T-helper 22 cell (primary cell): ENCODE results near the gene HTR6.

Source experiments
- DNase-seq: peaks from one replicate; pipeline ENCODE4 v3.0.0-alpha.2; 2020; ENCODE audit warnings: low read depth

HTR6 gene

DNA sequence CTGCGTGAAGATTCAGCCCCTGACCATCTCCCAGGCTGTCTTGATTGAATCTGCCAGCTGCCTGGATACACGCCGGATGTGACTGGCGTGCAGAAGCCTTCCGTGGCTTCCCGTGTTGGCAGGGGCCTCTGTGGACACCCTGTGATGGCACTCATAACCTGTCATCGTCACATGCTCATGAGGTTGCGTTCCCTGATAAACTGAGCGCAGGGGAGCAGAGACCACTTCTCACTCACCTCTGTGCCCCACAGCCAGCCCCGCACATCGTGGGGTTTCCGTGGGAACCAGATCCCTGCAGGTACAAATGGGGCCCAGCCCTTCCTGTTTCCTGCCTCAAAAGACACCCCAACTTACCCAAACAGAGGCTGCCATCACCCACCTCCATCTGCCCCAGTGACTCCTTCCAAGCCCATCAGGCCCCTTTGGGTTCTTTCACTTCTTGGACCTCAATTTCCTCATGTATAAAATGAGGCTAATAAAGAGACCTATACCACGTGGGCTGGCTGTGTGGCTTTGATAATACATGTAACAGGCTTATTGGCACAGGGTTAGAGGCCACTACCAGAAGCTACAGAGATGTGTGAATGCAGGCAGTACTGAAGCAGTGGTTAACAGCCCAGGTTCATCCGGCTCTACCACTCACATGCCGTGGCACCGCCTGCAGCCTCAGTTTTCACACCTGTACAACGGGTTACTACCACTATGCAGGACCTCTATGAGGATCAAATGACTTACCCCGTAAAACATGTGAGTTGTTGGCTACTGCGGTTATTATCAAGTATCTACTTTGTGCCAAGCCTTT is 23.6 kb downstream of the HTR6 start:
- DNase-seq: peak; percentile 51

DNA sequence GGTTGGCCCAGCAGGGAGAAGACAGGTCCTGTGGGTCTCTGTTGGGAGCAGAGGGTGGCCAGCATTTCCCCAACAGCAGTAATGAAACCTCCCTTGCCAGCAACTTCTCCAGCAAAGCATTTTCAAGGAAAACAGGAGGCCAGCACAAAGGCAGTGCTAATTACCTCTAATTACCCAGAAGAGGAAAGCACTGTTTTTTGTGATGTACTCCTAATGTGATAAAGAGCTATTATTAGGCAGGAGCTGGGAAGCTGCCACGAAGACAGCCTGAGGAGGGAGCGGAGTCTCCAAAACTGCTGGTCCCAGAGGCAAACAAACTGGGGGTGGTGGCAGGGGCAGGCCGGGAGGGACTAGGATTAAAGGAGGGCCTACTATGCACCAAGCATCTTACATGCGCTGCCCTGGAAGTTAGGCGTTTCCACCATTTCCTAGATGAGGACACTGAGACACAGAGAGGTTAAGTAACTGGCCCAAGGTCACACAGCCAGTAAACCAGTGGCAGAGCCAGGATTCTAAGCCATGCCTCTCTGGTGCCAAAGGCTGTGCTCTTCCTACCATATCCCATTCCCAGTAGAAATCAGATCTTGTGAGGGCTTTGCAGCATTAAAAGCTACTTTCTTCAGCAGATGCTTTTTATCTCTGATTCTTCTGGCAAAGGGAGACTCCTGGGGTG is 24.5 kb downstream of the HTR6 start:
- no peak for DNase-seq

DNA sequence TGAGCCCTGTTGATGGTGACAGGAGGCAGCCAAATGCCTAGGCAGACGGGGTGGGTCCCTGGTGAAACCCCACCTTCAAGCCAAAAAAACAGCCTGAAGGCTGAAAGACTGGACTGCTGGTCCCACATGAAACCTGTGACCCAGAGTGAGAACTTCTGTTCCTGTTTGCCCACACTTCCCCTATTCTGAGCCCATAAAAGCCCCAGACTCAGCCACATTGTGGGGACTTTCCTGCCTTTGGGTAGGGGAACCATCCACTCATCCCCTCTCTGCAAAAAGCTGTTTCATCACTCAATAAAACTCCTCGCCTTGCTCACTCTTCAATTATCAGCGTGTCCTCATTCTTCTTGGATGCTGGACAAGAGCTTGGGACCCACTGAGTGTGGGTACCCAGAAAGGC is 25.2 kb downstream of the HTR6 start:
- DNase-seq: no peak

DNA sequence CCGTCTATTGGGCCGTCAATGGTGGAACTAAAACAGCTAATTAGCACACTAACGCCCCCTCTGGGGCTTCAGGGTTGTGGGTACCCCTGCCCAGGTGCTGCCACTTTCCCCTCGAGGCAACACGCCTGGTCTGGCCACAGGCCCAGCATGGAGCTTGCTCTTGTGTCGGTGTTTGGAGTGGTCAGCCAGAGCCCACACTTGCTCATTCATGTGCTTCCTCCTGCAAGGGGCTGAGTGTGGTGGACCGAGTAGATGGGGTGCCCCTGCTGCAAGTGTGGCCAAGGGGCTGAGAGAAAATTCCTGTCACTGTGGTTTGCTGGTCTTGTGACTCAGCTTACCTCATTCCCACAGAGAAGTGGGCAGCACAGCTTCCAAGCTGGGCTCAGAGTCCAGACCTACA is 25.7 kb downstream of the HTR6 start:
- no peak for DNase-seq

DNA sequence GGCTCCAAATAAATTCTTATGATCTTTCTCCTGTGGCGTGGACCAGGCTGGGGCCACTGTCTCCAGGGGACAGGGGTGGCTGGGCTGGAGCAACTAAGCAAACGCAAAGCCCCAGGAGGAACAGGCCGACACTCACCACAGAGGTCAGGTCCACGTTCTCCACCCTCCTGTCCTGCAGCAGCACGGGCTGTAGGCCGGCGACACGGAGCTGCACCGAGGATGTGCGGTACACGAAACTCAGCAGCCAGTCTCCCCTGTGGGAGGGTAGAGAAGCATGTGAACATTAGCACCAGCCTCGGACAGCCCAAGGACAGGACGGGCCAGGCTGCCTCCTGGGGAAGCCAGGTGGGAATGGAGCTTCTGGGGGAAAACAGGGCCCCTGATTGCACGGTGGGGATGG is 29.6 kb downstream of the HTR6 start:
- no peak for DNase-seq

DNA sequence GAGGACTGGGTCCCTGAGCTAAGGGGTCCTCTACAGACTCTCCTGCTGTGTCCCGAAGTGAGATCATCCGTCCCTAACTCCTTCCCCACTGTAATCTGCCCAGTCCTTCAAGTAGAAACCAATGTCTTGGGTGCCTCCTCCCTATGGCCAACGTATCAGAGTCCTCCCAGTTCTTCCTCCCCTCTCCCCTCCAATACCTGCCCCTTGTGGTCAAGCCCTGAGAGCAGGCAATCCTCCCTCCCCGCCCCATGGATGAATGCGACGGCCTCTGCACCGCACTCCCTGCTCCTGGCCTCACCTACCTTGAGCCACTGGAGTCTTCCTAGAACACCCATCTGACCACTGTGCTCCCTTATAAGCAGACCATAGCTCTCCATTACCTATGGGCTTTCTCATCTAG is 31.1 kb downstream of the HTR6 start:
- no peak for DNase-seq

DNA sequence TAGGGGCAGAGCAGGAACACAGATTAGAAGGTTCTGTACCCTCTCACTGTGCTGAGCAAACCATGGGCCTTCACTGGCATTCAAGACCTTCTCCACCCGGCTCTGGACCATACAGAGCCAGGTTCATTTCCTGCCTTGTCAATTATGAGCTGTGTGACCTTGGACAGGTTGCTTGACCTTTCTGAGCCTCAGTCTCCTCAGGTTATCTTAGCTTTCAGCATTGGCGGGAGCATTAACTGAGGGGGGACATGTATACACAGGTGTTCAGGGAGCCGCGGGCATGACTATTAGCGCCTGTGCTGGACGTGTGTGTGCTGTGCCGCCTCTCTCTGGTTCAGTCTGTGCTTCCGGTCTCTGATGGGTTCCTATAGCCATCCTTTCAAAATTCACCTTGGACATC is 32.1 kb downstream of the HTR6 start:
- no peak for DNase-seq

DNA sequence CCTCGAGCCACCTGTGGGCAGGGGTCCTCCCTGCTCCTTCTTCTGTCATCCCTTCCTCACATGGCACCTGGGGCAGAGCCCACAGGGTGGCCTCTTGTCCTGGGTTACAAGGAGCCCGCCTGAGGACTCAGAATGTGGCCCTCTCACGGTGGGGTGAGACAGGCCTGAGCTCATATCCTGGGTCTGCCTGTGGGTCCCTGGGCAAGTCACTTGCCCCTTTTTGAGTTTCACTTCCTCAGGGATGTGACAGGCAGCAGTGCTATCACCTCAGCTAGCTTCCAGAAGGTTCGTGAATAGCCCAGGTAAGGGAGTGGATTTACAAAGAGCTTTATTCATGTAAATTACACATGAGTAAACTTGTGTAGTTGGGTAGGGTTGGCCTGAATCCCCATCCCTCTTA is 33.5 kb downstream of the HTR6 start:
- DNase-seq: no peak

DNA sequence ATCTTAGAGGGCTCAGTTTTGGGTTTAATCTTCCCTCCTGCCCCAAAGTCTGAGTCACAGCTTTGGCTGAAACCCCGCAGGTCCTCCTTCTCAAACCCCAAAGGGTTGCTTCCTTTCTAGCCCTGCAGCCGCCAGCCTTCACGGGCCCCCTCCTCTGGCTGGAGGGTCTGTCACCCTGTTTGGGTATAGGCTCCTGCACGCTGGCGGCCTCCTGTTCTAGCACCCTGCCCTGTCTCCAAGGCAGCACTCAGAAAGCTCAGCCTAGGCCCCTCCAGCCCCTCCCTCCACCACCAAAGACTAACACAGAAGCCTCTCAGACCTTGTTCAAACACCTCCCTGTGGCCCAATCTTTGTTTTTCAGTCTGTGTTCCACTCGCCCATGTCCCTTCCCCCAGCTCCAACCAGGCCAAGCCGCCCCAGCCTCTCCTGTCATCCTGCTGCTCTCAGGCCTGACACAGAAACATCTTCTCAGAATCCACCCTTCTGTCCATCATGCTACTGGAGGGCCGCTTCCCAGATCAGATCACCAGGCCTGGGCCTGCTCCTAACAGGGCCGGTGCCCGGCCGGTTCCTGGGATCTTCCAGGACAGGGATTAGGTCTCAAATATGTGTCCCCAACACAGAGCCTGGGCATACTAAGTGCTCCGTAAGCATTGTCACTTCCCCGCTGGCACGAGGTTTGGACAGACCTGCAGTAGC is 35.6 kb downstream of the HTR6 start:
- no peak for DNase-seq

DNA sequence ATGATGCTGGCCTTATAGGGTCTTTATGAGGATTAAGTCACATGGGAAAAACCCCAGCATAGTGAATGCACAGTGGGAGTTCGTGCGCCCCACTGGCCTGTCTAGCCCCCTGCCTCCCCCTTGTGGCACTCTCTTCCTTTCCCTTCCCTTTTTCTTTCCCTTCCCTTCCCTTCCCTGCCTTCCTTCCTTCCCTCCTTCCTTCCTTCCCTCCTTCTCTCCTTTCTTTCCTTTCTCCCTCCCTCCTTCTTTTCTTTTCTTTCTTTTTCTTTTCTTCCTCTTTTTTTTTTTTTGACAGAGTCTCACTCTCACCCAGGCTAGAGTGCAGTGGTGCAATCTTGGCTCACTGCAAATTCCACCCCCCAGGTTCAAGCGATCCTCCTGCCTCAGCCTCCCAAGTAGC is 38.6 kb downstream of the HTR6 start:
- DNase-seq: no peak

DNA sequence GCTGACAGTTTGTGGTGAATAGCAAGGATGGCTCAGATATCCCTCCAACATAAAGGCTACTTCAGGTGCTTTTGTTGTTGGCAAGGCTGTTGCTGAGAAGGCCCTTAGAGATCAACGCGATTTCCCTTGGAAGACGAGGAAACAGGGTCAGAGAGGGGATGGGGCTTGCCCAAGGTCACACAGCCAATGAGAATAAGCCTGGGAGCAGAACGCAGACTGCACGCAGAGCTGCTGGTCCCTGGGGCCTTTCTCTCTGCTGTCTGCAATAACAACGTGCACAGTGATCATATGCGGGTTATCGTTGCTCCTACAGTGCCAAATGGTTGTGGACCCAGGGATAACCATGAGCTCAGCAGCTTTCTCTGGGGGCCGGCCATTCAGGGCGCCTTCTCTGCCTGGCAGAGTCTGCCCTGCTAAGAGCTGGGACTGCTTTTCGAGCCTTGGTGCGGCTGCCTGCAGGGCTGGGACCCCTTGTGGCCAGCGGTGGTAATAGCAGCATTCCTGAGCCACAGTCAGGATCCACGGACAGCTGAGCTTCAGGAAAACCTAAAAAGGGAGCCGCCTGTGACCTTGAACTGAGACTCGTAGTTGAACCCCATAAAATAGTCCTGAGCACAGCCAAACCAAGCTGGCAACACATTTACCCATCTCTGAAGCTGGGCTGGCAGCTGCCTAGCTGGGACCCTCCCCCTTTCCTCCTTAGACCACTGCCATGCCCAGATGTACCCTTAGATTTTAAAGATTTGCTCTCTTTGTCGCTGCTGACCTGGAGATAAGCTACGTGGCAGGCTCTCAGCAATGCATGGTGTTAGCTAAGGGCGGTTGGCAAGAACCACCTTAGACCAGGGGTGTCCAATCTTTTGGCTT is 39.8 kb downstream of the HTR6 start:
- peak; percentile 16 for DNase-seq

DNA sequence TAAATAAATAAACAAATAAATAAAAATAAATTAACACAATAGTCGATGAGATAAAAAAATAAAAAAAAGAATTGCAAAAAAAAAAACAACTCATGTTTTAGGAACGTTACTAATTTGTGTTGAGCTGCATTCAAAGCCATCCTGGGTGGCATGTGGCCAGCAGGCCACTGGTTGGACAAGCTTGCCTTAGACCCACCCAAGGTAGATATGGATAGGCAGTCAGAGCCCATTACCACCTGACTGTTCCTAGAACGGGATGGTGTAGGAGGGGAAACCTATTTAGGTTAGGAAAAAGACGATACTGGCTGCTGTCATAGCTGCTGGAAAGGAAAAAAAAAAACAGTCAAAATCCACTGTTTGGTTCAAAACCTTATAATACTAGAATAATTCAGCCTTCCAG is 40.8 kb downstream of the HTR6 start:
- DNase-seq: no peak

DNA sequence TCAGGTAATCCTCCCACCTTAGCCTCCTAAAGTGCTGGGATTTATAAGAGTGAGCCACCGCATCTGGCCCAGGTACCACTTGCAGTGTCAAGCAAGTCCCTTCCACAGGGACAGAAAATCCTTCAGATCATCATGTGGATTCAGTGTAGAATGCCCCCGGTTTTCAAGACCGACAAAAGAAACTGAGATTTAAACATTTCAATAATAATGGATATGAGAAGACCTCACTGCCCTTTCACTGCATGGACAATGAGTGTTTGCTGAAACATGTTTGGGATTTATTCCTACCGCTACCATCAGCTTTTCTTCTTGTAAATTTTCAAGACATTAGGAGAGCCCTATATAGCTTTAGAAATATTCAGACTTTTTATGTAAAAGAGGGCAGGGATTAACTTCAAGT is 41.5 kb downstream of the HTR6 start:
- DNase-seq: no peak

DNA sequence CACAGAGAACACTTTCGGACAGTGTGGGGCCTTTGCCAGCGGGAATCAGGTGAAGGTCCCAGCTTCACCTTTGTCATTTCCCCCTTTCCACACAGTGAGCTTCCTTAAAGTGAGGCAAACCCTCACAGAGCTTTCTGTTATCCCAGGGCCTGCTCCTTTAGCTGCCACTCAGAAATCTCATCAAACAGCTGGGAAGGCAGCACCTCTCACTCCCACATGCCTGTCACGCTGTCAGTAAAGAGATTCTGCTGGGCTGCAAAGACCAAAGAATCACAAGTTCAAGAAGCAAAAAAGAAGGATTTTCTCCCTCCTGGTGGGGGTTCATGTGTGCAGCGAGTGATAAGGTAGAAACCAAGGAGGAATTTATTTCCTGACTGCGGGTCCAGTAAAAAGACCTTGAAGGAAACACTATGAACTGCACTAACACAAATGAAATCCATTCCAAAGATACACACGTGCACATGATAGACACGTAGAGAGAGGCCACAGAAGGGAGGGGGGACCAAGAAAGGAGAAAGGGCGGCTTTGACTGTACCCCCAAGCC is 44.0 kb downstream of the HTR6 start:
- DNase-seq: no peak

DNA sequence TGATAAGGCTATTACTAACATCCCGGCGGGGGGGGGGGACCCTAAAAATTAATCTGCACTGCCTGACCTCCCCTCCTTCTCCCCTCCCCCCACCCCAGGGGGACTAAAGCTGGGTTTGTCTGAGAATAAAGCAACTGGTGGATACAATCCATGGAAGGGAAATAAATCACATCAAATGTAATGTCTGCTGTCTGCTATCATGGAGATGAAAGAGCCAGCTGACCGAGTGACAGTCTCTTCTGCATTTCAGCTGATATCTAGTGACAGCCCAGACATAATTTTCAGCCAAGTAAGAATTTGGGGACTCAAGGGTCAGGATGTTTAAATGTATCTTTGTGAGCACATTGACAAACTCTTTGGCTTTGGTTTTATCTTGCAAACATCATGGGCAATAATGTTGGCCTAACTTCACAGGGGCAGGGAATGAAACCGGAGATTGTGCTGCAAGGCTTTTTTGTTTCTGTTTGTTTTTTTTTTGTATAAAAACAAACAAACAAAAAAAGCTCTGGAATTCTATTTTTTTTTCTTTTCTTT is 44.7 kb downstream of the HTR6 start:
- no peak for DNase-seq

DNA sequence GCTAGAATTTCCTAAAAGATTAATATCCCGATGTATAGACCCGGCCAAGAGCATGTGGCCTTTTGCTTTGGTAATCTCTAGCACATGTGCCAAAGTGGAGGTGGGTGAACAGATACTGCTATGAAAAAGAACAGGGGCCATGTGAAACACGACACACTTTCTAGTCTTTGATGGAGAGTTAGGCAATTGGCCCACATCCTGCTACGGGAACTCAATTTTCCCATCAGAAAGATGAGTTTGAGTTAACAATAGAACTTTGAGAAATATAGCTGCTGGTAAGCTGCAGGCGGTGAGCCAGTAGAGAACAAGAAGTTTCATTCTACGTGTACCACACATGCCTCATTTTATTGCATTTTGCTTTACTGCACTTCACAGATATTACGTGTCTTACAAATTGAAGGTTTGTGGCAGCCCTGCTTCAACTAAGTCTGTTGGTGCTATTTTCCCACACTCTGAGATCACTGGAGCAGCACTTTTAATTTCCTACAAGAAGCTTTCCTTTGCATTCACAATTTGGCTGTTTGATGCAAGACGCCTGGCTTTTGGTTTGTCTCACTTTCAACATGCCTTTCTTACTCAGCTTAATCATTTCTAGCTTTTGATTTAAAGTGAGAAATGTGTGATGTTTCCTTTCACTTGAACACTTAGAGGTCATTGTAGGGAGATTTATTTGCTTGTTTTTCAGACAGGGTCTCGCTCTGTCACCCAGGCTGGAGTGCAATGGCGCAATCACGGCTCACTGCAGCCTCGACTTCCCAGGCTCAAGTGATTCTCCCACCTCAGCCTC is 46.3 kb downstream of the HTR6 start:
- DNase-seq: no peak

DNA sequence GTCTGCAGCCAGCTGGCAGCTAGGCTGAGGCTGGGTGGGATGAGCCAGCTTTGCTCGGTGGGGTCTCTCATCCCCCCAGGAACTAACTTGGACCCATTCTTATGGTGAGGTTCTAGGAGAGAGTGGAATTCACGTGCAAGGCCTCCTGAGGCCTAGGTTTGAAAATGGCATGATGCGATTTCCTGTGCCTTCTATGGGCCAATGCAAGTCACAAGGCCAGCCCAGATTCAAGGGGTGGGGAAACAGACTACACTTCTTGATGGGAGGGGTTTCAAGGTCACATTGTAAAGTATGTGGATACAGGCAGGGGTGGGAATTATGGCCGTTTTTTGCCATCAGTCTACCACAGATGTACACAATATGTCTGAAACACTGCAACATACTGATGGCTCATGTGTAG is 48.3 kb downstream of the HTR6 start:
- no peak for DNase-seq

DNA sequence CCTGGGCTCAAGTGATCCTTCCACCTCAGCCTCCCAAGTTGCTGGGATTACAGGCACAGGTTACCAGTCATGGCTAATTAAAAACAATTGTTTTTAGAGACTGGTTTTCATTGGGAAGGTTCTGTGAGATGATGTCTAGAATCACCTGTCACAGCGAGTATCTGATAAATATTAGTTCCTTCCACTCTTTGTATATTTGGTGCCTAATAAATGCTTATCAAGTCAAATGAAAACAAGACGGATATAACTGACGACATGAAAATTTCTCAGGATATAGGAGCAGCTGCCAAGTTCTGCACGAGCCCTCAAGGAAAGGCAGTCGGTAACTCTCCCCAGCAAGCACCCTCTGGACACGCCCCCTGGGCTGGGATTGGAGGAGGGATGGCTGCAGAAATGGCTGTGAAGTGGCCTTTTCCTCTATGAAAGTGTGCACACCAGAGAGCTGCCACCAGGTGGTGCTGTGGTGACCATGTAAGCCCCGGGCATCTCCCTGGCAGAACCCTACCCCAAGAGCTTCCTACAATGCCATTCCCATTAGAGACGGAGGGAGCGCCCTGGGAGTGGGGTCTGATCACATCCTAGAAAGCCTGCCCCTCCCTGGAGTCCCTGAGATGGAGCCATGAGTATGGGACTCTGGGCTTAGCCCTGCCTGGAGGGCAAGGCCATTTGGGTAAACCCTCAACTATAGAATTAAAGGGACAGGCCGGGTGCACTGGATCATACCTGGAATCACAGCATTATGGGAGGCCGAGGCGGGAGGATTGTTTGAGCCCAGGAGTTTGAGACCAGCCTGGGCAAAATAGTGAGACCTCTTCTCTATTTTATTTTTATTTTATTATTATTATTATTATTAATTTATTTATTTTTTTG is 50.9 kb downstream of the HTR6 start:
- DNase-seq: peak; percentile 62

DNA sequence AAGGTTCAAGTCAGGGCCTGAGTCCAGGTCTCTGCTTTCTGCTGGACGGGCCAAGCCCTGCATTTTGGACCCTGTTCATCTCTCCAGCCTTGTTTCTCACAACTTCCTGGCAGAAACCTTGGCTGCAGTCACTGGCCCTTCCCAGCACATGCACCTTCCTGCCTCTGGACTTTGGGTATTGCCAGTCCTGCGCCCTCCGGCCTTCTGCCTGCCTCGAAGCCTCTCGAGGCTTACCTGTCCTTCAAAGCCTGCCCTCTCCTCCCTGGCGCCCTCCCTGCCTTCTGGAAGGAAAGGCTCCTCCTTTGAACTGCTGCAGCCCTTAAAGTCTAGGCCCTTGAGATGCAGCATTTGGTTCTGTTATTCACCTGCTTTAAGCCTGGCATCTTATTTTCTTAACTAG is 52.8 kb downstream of the HTR6 start:
- DNase-seq: no peak

DNA sequence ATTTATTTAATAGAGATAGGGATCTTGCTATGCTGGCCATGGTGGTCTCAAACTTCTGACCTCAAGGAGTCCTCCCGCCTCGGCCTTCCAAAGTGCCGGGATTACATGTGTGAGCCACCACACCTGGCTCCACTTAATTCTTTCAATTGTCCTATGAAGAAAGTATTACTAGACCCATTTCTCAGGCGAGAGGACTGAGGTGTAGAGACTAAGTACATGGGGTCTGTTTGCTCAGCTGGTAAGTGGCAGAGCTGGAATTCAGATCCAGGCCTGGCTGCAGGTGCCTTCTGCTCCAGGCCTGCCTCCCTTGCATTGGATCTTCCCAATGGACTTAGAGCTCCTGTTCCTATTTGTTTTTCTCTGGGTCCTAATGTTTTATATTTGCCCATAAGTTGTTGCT is 55.5 kb downstream of the HTR6 start:
- no peak for DNase-seq
